DMS53 (cell line): ENCODE data around the gene ZNRF1.

Experiments
- DNase-seq: peaks from one replicate; lab custom pipeline; 2025; lab: John Stamatoyannopoulos, UW

The ZNRF1 gene

DNA sequence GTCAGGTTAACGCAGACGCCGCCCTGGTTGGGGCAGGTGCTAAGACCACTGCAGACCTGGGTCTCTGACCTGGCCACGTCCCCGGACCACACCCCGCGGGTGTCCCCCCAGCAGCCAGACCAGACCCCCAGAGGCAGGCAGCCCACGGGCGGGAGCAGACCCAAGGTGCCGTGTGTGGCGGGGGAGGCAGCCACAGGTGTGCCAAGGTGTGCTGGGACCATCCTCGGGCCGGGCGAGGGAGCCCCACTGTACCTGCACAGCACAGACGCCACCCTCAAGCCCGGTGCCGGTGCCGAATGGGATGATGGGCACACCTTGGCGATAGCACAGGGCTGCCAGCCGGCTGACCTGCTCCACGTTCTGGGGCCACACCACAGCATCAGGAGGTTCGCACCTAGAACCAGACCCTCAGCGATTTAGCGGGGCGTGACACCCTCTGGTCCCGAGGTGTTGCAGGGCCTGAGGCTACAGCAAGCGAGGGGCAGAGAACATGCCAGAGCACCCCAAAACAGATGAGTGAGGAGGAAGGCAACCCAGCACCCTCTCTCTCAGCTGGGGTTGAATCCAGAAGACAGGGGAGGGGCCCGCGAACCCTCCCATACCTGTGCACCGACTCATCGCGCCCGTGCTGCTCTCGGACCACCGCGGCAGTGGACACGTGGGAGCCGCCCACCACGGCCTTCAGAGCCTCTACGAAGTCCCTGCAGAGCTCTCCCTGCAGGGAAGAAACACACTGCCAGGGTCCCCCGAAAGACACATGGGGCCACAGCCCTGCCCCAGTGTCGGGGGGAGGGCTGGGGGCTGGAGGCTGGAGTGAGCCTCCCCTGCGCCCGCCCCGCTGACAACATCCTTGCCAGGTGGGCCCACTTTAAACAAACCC is 116.4 kb downstream of the ZNRF1 start:
- DNase-seq: no peak

- peak; percentile 26 for DNase-seq
Measured at GRCh38 chr16:75116081-75116910, 117.5 kb downstream of the ZNRF1 start, which contains the start of gene LDHD. TSS of gene LDHD (minus strand) at chr16:75116780. CDS start at chr16:75116720, 60 bp downstream.

DNA sequence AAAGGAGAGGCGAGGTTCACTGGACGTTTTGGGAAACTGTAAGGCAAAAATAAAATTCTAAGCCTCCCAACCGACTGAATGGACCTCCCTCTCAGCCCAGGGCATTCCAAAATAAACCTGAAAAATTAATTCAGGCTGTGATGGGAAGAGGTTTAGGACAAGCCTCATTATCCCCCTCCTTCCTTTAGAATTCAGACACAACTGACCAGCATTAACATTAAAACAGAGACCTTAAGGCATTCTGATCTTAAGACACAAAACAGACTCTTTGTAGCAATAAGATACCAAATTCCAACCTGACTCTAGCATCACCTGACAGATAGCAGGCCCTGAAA is 118.1 kb downstream of the ZNRF1 start:
- no peak for DNase-seq

GRCh38 chr16:75118943-75119539 is 120.2 kb downstream of the ZNRF1 start:
- DNase-seq: no peak

- no peak for DNase-seq
Measured at GRCh38 chr16:75120253-75120652, 121.4 kb downstream of the ZNRF1 start.

DNA sequence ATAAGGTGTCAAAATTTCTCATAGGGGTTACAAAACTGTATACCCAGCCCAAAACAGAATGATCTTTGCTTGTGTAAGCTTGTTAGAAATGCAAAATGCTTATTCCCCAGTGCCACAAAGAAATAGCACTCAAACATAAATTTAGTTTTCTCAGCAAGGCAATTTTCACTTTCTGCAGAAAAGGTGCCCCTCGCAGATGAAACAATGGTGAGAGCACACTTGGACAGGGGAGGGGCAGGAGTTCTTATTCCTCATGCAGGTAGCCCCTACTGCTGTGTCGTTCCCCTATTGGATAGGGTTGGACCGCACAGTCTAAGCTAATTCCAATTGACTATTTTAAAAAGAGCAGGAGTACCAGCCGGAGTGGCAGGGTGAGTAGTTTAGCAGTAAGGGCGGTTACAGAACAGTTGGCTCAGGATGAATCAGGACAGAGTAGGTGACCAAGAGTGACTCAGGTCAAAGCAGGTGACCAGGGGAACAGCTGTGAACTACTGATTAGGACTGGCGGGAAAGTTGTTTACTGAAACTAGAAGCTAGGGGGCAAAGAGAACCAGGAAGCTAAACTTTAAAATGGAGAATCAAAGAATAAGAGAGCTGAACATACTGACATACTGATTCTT is 123.2 kb downstream of the ZNRF1 start:
- DNase-seq: peak; percentile 28

DNA sequence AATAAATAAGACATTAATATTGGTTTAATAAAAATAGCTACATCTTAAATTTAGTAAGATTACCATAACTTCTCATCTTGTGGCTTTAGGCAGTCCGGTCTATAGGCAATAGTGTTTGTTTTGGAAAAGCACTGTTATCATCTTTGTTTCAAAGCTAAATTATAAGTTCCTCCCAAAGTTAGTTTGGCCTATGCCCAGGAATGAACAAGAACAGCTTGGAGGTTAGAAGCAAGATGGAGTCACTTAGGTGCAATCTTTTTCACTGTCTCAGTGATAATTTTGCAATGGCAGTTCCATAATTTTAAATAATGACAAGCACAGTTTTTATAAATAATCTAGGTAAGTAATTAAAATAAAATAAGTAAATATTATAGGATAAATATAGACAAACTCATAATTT is 123.8 kb downstream of the ZNRF1 start:
- DNase-seq: no peak

DNA sequence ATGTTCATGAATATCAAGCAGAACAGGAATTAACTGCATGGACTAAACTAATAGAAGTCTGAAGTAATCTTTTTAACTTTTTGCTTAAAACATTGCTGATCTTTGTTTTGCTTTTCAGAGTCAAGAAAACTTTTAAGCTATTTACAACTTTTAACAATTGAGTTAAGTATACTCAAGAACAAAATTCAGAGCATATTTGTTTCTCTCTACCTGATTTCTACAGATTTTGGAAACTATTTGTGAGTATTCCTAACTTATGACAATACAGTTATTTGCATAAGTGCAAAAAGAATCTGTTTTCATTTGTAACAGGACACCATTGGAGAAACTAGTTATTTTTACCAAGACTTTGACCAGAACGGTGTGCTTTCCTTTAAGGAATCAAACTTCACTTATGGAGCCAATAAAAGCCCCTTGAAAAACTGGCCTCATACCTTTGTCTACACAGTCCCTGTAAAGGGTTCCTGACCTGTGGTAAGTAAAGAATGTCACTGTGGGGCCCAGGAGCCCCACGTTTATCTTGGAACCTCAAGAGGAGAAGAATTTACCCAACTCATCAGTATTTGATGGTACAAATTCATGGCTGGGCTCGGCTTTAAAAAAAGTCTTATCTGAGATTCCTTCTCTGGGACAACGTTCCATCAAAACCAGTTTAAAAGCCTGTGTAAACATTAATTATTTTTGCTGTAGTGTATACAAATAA is 129.0 kb downstream of the ZNRF1 start:
- DNase-seq: no peak

- peak; percentile 54 for DNase-seq
Measured at GRCh38 chr16:75129421-75130149, 130.8 kb downstream of the ZNRF1 start.

GRCh38 chr16:75130150-75130771 is 131.4 kb downstream of the ZNRF1 start:
- peak; percentile 21 for DNase-seq

GRCh38 chr16:75131081-75131480 is 132.3 kb downstream of the ZNRF1 start:
- DNase-seq: no peak

- no peak for DNase-seq
Measured at GRCh38 chr16:75138233-75138632, 139.4 kb downstream of the ZNRF1 start.

GRCh38 chr16:75138636-75139035 is 139.8 kb downstream of the ZNRF1 start:
- DNase-seq: no peak

- peak; percentile 79 for DNase-seq
Measured at GRCh38 chr16:75139498-75139897, 140.7 kb downstream of the ZNRF1 start.

- no peak for DNase-seq
Measured at GRCh38 chr16:75143941-75144340, 145.1 kb downstream of the ZNRF1 start.

- no peak for DNase-seq
Measured at GRCh38 chr16:75147968-75148310, 149.1 kb downstream of the ZNRF1 start.

- peak; percentile 94 for DNase-seq
Measured at GRCh38 chr16:75148311-75149195, 149.7 kb downstream of the ZNRF1 start, which contains the start of gene ZFP1. TSS of gene ZFP1 (plus strand) at chr16:75148524. CDS start at chr16:75152952, 4,428 bp downstream.

GRCh38 chr16:75151798-75152197 is 153.0 kb downstream of the ZNRF1 start:
- DNase-seq: no peak

GRCh38 chr16:75152635-75153034 is 153.8 kb downstream of the ZNRF1 start:
- DNase-seq: no peak
